H9 (cell line): Measurements from ENCODE around the gene LDB2. TPM values are rescaled to one million over a fixed set of nuclear protein-coding genes. Genes with fewer than 3 reads are reported as not detected.

Experiments
- DNase-seq: peaks from one replicate; pipeline ENCODE4 v3.0.0-alpha.2; 2017
- H2AFZ ChIP-seq: one replicate; pipeline ENCODE4 v1.6.1; 2013; ENCODE audit warnings: mild to moderate bottlenecking, low read length, control low read depth, moderate library complexity
- H2AK5ac ChIP-seq: 2 replicates; pipeline ENCODE4 v1.6.1; 2013; ENCODE audit warnings: low read length, control low read depth, mixed read lengths; ENCODE audit not compliant: insufficient read length
- H2BK120ac ChIP-seq: one replicate; pipeline ENCODE4 v1.6.1; 2013; ENCODE audit warnings: low read depth, mild to moderate bottlenecking, low read length, control low read depth, inconsistent platforms; ENCODE audit not compliant: poor library complexity, severe bottlenecking
- H2BK12ac ChIP-seq: 2 replicates; pipeline ENCODE4 v1.6.1; 2013; ENCODE audit warnings: low read length, control low read depth, mixed read lengths, low read depth; ENCODE audit not compliant: insufficient read length
- H2BK15ac ChIP-seq: 2 replicates; pipeline ENCODE4 v1.6.1; 2013; ENCODE audit warnings: low read depth, low read length, control low read depth
- H2BK20ac ChIP-seq: one replicate; pipeline ENCODE4 v1.6.1; 2013; ENCODE audit warnings: low read depth, mild to moderate bottlenecking, low read length, control low read depth, inconsistent platforms; ENCODE audit not compliant: poor library complexity, severe bottlenecking
- H2BK5ac ChIP-seq: 2 replicates; pipeline ENCODE4 v1.6.1; 2013; ENCODE audit warnings: low read length, control low read depth, mixed read lengths; ENCODE audit not compliant: insufficient read length
- H3K14ac ChIP-seq: 2 replicates; pipeline ENCODE4 v1.6.1; 2013; ENCODE audit warnings: low read length, control low read depth; ENCODE audit not compliant: insufficient read depth
- H3K18ac ChIP-seq: 2 replicates; pipeline ENCODE4 v1.6.1; 2013; ENCODE audit warnings: low read depth, mild to moderate bottlenecking, mixed read lengths, low read length, control low read depth; ENCODE audit not compliant: insufficient read length
- H3K23ac ChIP-seq: 2 replicates; pipeline ENCODE4 v1.6.1; 2013; ENCODE audit warnings: low read length, control low read depth, mixed read lengths, low read depth; ENCODE audit not compliant: insufficient read length
- H3K23me2 ChIP-seq: 2 replicates; pipeline ENCODE4 v1.6.1; 2013; ENCODE audit warnings: low read depth, mild to moderate bottlenecking, mixed read lengths, low read length, control low read depth; ENCODE audit not compliant: insufficient read length, poor library complexity, severe bottlenecking
- H3K27ac ChIP-seq: 2 replicates; pipeline ENCODE4 v1.5.1; 2013; ENCODE audit warnings: low read length, control low read depth, mixed read lengths, low read depth; ENCODE audit not compliant: insufficient read length
- H3K27me3 ChIP-seq: 2 replicates; pipeline ENCODE4 v1.6.1; 2013; ENCODE audit warnings: low read length, control low read depth, inconsistent platforms; ENCODE audit not compliant: insufficient read depth
- H3K4ac ChIP-seq: 2 replicates; pipeline ENCODE4 v1.6.1; 2013; ENCODE audit warnings: low read depth, mild to moderate bottlenecking, control low read depth, inconsistent platforms, low read length, moderate library complexity
- H3K4me1 ChIP-seq: 2 replicates; pipeline ENCODE4 v1.6.1; 2013; ENCODE audit warnings: low read length, control low read depth, inconsistent platforms; ENCODE audit not compliant: insufficient read depth
- H3K4me2 ChIP-seq: 2 replicates; pipeline ENCODE4 v1.6.1; 2013; ENCODE audit warnings: low read length, control low read depth, mixed read lengths; ENCODE audit not compliant: insufficient read length, insufficient read depth
- H3K56ac ChIP-seq: 2 replicates; pipeline ENCODE4 v1.6.1; 2013; ENCODE audit warnings: low read depth, mild to moderate bottlenecking, mixed read lengths, low read length, control low read depth; ENCODE audit not compliant: insufficient read length
- H3K79me1 ChIP-seq: 2 replicates; pipeline ENCODE4 v1.6.1; 2013; ENCODE audit warnings: low read depth, mild to moderate bottlenecking, moderate library complexity, low read length, control low read depth, inconsistent platforms; ENCODE audit not compliant: insufficient read depth, poor library complexity, severe bottlenecking
- H3K79me2 ChIP-seq: 2 replicates; pipeline ENCODE4 v1.6.1; 2013; ENCODE audit warnings: low read length, control low read depth, inconsistent platforms; ENCODE audit not compliant: insufficient read depth
- H3K9ac ChIP-seq: 2 replicates; pipeline ENCODE4 v1.6.1; 2013; ENCODE audit warnings: low read length, control low read depth, mixed read lengths; ENCODE audit not compliant: insufficient read length; ENCODE audit errors: extremely low read depth
- H3K9me3 ChIP-seq: one replicate; pipeline ENCODE4 v1.6.1; 2013; ENCODE audit warnings: low read depth, low read length, inconsistent platforms; ENCODE audit not compliant: control insufficient read depth
- H3T11ph ChIP-seq: one replicate; pipeline ENCODE4 v1.6.1; 2013; ENCODE audit warnings: mild to moderate bottlenecking, low read length, control low read depth, inconsistent platforms
- H4K20me1 ChIP-seq: one replicate; pipeline ENCODE4 v1.6.1; 2013; ENCODE audit not compliant: control insufficient read depth, insufficient read length, insufficient read depth
- H4K5ac ChIP-seq: 2 replicates; pipeline ENCODE4 v1.6.1; 2013; ENCODE audit warnings: low read depth, mild to moderate bottlenecking, mixed read lengths, low read length, control low read depth; ENCODE audit not compliant: insufficient read length
- H4K8ac ChIP-seq: replicated peaks from 2 replicates; pipeline ENCODE4 v1.6.1; 2013; ENCODE audit warnings: low read length, control low read depth, mixed read lengths, low read depth; ENCODE audit not compliant: insufficient read length
- H4K91ac ChIP-seq: 2 replicates; pipeline ENCODE4 v1.6.1; 2013; ENCODE audit warnings: low read depth, mild to moderate bottlenecking, moderate library complexity, mixed read lengths, low read length, control low read depth; ENCODE audit not compliant: insufficient read length
- H3K27ac Mint-ChIP-seq, 3 experiments: 2 replicates in 2 of 3; 3 replicates in 1 of 3; pipeline ENCODE4 v1.8.0; 2020 to 2021; ENCODE audit warnings: mixed read lengths in 3 of 3, mild to moderate bottlenecking in 1 of 3, moderate library complexity in 1 of 3
- H3K27me3 Mint-ChIP-seq: 2 replicates; pipeline ENCODE4 v1.8.0; 2021; ENCODE audit warnings: low read depth, mild to moderate bottlenecking, moderate library complexity, mixed read lengths
- H3K36me3 Mint-ChIP-seq, 3 experiments: 2 replicates in 2 of 3; 3 replicates in 1 of 3; pipeline ENCODE4 v1.8.0; 2020 to 2021; ENCODE audit warnings: low read depth in 3 of 3, mixed read lengths in 3 of 3; ENCODE audit not compliant: insufficient read depth in 1 of 3
- H3K4me1 Mint-ChIP-seq, 2 experiments: 2 replicates each; pipeline ENCODE4 v1.8.0; 2020; ENCODE audit warnings: mixed read lengths in 2 of 2
- H3K4me3 Mint-ChIP-seq, 2 experiments: 2 replicates in 1 of 2; 3 replicates in 1 of 2; pipeline ENCODE4 v1.8.0; 2020 to 2021; ENCODE audit warnings: mild to moderate bottlenecking in 2 of 2, mixed read lengths in 2 of 2, moderate library complexity in 1 of 2
- H3K9me3 Mint-ChIP-seq, 2 experiments: 2 replicates in 1 of 2; 3 replicates in 1 of 2; pipeline ENCODE4 v1.8.0; 2020; ENCODE audit warnings: mild to moderate bottlenecking in 2 of 2, mixed read lengths in 2 of 2, moderate library complexity in 1 of 2
- CTCF ChIP-seq: fragments of 200-600 bp; sonication (generic); conservative IDR thresholded peaks from 3 replicates; pipeline ENCODE4 v1.8.0; 2021; ENCODE audit warnings: antibody characterized with exemption, mild to moderate bottlenecking
- WGBS: extraction: QIAGEN DNeasy Blood & Tissue Kit; methylation state at CpG from one replicate; pipeline ENCODE4 v1.1.7; 2013; ENCODE audit warnings: missing lambda C conversion rate, low lambda C conversion rate, mixed read lengths; ENCODE audit not compliant: insufficient read length; ENCODE audit errors: extremely low coverage; 5-methylcytosine and 5-hydroxymethylcytosine counted together
- total RNA-seq: library from RNA; stranded (reverse); gene quantifications from 2 replicates; pipeline ENCODE4 v1.2.1, GENCODE V29; 2021

The LDB2 gene
- total RNA-seq, 1 experiment from 2014 or later = 22.5 TPM

DNA sequence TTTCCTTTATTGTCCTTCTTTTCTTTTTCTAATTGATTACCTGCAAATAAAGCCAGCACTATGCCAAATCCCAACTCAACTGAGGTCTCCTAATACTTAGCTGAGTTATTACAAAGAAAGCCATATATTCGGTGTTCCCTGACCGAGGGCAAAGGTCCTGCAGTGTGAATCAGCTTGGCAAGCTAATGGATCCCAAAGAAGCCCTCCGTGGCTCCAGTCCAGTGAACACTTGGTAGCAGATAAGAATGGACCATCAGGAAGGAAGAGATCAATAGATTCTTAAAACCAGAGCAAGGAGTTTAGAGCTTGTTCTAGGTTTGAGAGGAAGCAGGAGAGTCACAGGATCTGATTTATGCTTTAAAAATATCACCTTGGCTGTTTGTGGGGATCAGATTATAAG lies 8.5 kb downstream of the LDB2 start:
- WGBS = no CpG with 5 or more reads among the region's 3 CpGs
- peak overlapping the region in 2 of 3 experiments; percentile 26 to 56; a peak in 3 of 7 replicates for H3K27ac Mint-ChIP-seq

More for the DNA sequence above, 8.5 kb downstream of the LDB2 start:
- H3K27ac ChIP-seq = no peak overlapping the region
- H3K79me1 ChIP-seq = no peaks in the 10 kb centered on the region
- H4K91ac ChIP-seq = no peak overlapping the region
- no peak for TF ChIP-seq CTCF
- no peak overlapping the region for H2BK12ac ChIP-seq
- no peak overlapping the region for H3T11ph ChIP-seq
- peaks cover 13% of the 10 kb centered on the region; the same call in 1 of the 2 replicates for H3K79me2 ChIP-seq
- Mint-ChIP-seq H3K27me3 (no peaks in the 10 kb centered on the region), H3K36me3 (peaks cover 0 to 12% (median 8%) of the 10 kb centered on the region in 3 experiments; a peak in 4 of 7 replicates), H3K4me3 (0 out of 5 replicates have a peak overlapping the region, but pooled peaks of 1 of the 2 experiments have one; percentile 27), H3K4me1 (peaks cover 40 to 44% of the 10 kb centered on the region in 2 experiments), H3K9me3 (no peaks in the 10 kb centered on the region)
- no peaks in the 10 kb centered on the region for H3K9me3 ChIP-seq
- H4K8ac ChIP-seq = no peak overlapping the region
- no peak overlapping the region for H3K14ac ChIP-seq
- no peak overlapping the region for H4K5ac ChIP-seq
- no peaks in the 10 kb centered on the region for H3K23me2 ChIP-seq
- H3K27me3 ChIP-seq = no peaks in the 10 kb centered on the region
- H2AFZ ChIP-seq = no peak overlapping the region
- H2BK5ac ChIP-seq = no peak overlapping the region
- H2BK15ac ChIP-seq = no peak overlapping the region
- H3K18ac ChIP-seq = no peak overlapping the region
- no peak overlapping the region for H3K23ac ChIP-seq
- H3K56ac ChIP-seq = no peak overlapping the region
- H2AK5ac ChIP-seq = no peak overlapping the region
- no peak overlapping the region for H3K4me2 ChIP-seq
- no peak overlapping the region for H3K9ac ChIP-seq
- H2BK120ac ChIP-seq = no peak overlapping the region
- no peak for DNase-seq
- no peaks in the 10 kb centered on the region for H4K20me1 ChIP-seq
- no peak overlapping the region for H3K4ac ChIP-seq
- H3K4me1 ChIP-seq = peaks cover 10% of the 10 kb centered on the region
- no peak overlapping the region for H2BK20ac ChIP-seq
